ENCODE data around the gene CYP17A1.
"Not testable (repeated sequence)": the region's sequence is repeated elsewhere in the genome, so short reads cannot be mapped to it uniquely, and the experiment has no call there.

CYP17A1 gene, protein sequence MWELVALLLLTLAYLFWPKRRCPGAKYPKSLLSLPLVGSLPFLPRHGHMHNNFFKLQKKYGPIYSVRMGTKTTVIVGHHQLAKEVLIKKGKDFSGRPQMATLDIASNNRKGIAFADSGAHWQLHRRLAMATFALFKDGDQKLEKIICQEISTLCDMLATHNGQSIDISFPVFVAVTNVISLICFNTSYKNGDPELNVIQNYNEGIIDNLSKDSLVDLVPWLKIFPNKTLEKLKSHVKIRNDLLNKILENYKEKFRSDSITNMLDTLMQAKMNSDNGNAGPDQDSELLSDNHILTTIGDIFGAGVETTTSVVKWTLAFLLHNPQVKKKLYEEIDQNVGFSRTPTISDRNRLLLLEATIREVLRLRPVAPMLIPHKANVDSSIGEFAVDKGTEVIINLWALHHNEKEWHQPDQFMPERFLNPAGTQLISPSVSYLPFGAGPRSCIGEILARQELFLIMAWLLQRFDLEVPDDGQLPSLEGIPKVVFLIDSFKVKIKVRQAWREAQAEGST

GRCh38 chr10:102837230-102837721, at the start of gene CYP17A1:
Gene CYP17A1 (minus strand): TSS chr10:102837413. CDS start chr10:102837361, 52 bp downstream.
- peak; percentile 19 for DNase-seq

DNA sequence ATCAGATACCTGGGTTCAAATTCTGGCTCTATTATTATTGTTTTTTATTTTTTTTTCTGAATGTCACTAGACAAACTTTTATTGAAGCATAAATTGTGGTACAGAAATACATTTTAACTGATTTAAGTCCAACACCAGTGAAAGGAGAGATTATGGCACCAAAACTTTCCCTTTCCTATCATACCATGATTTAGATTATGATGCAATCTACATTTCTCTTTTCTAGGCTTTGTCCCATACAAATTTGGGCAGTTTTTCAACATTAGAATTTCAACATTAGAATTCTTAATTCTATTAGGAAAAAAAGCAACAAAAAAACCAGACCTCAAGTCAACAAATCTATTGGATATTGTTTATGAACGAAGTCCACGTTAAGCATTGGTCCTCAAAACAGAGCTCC, 43.0 kb upstream of the CYP17A1 start:
- DNase-seq: no peak

DNA sequence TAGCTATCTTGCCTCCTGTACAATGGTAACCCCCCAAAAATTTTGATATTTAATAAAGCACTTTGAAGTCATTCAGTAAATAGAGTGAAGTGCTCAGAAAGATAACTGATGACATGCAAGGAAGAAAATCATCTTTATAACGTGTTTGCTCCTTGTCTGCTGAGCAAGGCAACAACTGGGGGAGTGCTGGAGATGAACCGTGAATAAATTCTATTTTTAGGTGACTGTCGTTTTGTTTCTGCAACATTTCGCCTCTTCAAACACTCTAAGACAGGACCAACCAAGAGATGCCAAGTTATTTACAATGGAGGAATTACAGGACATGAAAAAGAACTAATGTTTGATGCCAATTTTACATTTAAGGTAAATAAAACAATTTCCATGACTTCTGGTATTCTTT, 41.4 kb upstream of the CYP17A1 start:
- DNase-seq: no peak

- no peak for DNase-seq
Measured at GRCh38 chr10:102876747-102877153, 39.5 kb upstream of the CYP17A1 start.

- no peak for DNase-seq
Measured at GRCh38 chr10:102872163-102872562, 35.0 kb upstream of the CYP17A1 start.

DNA sequence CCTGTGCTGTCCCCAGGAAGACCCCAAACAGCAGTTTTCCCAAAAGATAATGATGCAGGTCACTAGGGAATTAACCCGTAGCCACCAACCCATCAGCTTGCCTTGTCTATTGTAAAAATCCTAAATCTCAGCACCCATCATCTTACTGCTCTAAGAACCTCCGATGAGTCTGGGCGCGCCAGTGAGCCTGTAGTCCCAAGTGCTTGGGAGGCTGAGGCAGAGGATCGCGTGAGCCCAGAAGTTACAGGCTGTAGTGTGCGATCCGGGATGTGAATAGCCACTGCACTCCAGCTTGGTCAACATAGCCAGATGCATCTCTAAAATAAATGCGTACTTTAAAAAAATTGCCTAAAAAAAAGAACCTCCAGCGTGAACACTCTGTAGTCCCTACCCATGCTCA, 33.0 kb upstream of the CYP17A1 start:
- DNase-seq: no peak

- DNase-seq: peak; percentile 37
Measured at GRCh38 chr10:102869258-102870198, 32.3 kb upstream of the CYP17A1 start, which contains the start of gene AS3MT. Gene AS3MT (plus strand): TSS chr10:102869470. CDS start chr10:102869593, 123 bp downstream.

DNA sequence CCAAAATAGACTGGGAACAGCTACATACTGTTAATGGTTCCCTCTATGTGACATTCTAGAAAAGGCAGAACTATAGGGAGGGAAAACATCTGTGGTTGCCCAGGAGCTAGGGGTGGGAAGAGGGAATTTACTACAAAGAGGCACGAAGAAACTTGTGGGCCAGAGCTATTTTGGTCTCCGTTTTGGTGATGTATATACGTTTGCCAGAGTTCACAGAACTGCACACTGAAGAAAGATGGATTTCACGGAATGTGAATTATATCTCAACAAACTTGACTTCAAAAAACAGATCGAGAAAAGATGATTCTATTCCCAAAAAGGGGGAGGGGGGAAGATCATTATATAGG, 31.7 kb upstream of the CYP17A1 start:
- no peak for DNase-seq

DNA sequence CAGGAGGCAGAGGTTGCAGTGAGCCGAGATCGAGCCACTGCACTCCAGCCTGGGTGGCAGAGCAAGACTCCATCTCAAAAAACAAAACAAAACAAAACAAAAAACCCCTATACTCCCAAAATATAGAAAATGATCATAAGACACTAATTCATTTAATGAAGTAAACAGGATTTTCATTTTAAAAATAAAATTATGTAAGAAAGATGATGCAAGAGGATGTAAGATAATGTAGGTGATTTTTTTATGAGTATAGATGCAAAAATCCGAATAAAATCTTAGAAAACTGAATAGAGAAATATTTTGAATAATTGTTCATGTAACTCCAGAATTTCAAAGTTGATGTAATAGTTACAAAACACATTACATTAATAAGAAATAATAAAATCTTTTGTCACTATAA, 28.4 kb upstream of the CYP17A1 start:
- no peak for DNase-seq

DNA sequence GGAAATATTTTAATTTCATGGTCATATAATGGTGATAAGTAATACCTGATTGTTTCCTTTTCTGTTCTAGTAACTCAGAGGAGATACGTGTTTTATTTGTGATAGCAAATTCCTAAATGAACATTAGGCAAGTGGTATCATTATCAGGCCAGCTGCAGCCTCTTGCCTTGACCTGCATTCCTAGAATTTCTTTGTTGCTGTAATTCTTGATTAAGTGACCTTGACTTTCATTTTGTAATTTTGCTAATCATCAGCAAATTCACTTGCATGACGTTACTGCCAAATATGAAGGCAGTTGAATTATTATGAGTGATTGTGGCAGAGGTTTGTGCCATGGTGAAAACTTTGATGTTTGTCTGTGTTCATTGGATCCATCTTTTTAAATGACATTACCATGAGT, 26.4 kb upstream of the CYP17A1 start:
- no peak for DNase-seq

DNA sequence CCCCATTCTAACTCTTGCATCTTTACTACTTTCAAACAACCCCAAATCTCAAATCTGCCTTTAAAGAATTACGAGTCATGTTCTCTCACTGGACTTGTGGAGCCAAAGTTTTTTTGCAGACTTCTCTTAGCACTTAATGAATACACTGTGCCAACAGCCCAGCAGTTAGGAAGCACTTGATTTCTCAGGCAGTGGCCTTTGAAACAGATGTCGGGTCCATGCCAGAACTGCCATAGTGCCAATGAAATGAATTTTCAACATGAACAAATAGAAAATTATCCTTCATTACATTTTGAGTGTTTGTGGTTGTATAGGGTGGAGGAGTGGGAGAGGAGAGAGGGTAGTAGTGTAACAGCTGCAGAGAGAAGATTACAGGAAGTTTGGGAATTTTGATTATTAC, 22.7 kb upstream of the CYP17A1 start:
- DNase-seq: peak; percentile 8

DNA sequence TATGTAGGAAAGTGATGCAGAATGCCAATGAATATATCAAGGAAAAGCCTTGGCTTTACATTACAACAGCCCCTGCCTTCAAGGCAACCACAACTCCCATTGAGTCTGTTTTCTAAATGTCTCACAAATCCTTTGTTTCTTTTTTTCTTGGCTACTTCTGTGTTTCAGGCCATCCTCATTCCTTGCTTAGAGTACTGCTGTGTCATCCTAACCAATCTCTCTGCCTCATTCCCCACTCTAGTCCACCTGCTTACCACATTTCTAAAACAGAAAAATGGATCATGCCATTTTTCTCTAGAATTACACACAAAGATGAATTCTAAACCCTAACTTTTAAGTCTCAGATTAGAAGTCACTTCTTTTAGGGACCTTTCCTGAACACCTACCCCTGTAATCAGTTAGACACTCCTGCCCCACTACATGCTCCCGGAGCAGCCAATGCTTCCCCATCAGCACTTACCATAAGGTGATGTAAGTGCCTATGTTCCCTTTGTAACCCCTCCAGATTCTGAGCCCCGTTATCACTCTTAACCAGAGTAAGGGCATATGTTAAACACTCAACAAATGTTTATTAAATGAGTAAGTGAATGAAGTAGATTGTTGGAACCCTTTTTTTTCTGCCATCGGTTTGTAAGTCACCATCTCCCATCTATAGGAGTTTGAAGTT, 19.7 kb upstream of the CYP17A1 start:
- no peak for DNase-seq

GRCh38 chr10:102855731-102856436, 18.7 kb upstream of the CYP17A1 start:
- DNase-seq: not testable (repeated sequence)

DNA sequence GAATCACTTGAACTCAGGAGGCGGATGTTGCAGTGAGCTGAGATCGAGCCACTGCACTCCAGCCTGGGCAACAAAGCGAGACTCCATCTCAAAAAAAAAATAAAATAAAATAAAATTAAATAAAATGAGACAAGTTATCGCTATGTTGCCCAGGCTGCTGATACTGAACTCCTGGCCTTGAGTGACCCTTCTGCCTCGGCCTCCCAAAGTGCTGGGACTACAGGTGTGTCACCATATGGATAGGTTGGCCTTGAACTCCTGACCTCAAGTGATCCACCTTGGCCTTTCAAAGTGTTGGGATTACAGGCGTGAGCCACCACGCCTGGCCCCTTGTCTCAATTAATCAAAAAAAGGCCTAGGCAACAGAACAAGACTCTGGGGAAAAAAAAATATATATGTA, 16.0 kb upstream of the CYP17A1 start:
- not testable (repeated sequence) for DNase-seq

DNA sequence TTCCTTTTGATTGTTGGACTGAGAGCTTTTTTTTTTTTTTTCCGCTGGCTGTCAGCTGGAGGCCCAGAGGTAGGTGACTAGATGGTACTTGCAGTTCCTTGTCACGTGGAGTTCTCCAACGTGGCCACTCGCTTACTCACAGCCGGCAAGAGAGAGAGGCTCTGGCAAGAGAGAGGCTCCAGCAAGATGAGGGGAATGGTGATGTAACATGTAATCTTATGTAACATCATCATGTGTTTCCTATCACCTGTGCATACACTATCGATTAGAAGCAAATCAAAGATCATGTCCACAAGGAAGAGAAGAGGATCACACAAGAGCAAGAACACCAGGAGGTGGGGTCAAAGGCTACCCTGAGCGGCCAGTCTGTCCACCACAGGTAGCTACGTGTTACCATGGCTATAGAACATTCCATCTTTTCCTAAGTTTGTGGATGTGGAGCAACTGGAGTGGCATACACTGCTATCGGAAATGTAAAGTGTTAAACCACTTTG, 12.9 kb upstream of the CYP17A1 start:
- no peak for DNase-seq

GRCh38 chr10:102845352-102845902, 8.2 kb upstream of the CYP17A1 start:
- DNase-seq: no peak

DNA sequence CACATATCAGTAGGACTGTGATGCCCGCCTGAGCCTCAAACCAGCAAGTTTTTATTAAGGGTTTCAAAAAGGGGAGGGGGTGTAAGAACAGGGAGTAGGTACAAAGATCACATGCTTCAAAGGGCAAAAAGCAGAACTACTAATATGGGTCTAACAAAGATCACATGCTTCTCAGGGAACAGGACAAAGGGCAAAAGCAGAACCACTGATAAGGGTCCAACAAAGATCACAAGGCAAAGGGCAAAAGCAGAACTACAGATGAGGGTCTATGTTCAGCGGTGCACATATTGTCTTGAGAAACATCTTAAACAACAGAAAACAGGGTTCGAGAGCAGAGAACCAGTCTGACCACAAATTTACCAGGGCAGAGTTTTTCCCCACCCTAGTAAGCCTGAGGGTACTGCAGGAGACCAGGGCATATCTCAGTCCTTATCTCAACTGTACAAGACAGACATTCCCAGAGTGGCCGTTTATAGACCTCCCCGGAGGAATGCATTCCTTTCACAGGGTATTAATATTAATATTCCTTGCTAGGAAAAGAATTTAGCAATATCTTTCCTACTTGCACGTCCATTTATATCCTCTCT, 7.1 kb upstream of the CYP17A1 start:
- not testable (repeated sequence) for DNase-seq

GRCh38 chr10:102843139-102843538, 5.9 kb upstream of the CYP17A1 start:
- DNase-seq: not testable (repeated sequence)

DNA sequence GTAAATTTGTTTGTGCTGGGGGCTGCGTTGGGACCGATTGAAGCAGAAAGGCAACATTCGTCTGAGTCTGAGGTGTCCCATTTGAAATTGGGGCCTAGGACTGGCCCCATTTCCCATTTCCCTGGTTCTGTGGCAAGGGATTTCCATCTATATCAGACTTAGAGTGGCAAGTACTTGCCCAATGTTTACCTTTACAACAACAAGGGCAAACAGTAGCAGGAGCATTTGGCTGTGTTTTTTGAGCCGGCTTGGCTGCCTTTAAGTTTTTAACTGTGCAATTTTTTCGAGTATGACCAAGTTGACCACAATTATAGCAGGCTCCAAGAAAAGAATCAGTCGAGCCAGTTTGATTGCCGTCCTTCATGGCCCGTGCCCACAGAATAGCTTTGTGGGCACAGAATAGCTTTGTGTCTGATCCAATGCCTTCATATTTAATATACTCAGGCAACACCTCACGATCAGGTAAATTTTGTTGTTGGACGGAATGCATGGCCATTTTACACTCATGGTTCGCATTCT, 4.7 kb upstream of the CYP17A1 start:
- DNase-seq: no peak

DNA sequence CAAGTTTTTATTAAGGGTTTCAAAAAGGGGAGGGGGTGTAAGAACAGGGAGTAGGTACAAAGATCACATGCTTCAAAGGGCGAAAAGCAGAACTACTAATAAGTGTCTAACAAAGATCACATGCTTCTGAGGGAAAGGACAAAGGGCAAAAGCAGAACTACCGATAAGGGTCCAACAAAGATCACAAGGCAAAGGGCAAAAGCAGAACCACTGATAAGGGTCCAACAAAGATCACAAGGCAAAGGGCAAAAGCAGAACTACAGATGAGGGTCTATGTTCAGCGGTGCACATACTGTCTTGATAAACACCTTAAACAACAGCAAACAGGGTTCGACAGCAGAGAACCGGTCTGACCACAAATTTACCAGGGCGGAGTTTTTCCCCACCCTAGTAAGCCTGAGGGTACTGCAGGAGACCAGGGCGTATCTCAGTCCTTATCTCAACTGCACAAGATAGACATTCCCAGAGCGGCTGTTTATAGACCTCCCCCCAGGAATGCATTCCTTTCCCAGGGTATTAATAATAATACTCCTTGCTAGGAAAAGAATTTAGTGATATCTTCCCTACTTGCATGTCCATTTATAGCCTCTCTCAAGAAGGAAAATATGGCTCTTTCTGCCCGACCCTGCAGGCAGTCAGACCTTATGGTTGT, 1.2 kb upstream of the CYP17A1 start:
- not testable (repeated sequence) for DNase-seq
